ENCODE data around the gene CSTF1.

Gene CSTF1

GRCh38 chr20:56392132-56392880 lies at the start of gene CSTF1, which contains the start of gene AURKA:
CSTF1 (plus strand) TSS chr20:56392645; CDS start chr20:56395553, 2,908 bp downstream.
AURKA (minus strand) TSS chr20:56392215; CDS start chr20:56388197, 4,018 bp downstream.
- peak; percentile 98 for DNase-seq

DNA sequence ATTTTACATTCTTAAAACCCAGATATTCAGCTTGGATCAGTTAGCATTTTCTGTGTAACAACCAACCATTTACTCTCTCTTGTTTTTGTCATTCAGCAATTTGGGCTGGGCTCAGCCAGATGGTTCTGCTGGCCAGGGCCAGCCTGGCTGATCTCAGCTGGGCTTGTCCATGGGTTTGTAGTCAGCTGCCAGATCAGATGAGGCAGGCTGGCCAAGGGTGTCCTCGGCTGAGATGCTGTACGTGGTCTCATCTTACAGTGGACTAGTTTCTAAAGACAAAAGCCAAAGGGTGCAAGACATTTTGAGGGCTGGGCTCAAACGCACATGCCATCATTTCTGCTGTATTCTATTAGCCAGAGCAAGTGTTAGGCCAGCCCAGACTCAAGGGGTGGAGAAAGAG lies 49.7 kb upstream of the CSTF1 start:
- DNase-seq, result no peak

DNA sequence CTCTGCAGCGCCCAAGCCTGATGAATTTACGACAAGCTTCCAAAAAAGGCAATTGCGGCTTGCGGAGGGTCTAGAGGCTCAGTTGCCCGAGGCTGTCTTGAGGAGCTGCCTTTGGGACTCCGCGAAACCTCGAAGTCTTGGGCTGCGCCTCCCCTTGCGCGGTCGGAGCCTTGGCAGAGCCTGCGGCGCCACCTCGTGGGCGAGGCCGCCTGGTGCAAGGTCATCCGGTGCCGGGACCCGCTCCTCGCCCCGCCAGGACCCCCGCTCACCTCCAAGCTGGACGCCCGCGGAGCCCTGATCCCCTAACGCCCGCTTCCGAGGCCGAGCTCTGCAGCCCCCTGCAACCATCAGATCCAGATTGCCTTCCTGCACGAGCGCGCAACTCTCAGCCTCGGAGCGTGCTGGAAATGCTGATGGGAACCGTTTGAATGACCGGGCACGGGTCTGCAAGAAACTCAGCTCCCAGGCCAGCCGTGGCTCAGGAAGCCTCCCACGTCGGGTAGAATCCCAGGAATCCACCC lies 48.5 kb upstream of the CSTF1 start:
- no peak for DNase-seq

GRCh38 chr20:56345911-56346310 lies 46.5 kb upstream of the CSTF1 start:
- no peak for DNase-seq

- DNase-seq, result no peak
Observed at GRCh38 chr20:56347628-56348304, 44.7 kb upstream of the CSTF1 start.

DNA sequence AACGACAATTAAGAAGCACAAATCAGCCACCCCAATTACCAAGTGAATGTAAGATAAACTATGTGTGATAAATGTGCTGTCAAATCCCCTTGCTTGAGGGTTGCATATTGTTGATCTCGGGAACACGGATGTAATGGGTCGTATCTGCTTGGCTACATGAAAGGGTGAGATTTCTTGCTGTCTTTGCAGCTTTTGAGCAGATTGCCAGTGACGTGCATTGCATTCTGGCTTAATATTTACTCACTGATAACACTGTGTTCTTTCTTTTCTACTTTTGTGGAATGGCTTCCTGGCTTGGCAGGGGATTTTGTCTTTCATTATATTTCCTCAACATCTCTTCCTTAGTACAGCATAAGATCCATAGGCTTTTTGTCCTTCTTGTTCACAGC lies 44.1 kb upstream of the CSTF1 start:
- no peak for DNase-seq

GRCh38 chr20:56348746-56349145 lies 43.7 kb upstream of the CSTF1 start:
- no peak for DNase-seq

DNA sequence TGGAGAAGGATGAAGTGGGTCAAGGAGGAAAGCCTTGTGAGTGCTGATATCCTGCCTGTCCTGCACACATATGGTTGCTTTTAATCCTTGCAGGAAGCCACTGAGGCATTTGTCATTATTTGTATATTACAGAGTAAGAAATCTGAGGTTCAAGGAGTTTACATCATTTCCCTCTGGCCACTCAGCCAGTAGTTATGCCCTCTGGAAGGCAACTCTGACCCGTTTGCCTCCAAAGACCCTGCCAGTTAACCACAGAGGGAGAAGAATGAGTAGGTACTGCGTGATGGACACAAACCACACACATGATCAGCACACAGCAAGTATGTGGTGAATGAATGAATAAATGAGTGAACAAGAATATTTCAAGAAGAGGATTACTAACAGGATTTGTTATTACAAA lies 41.6 kb upstream of the CSTF1 start:
- no peak for DNase-seq

GRCh38 chr20:56352345-56353055 lies 39.9 kb upstream of the CSTF1 start:
- no peak for DNase-seq

DNA sequence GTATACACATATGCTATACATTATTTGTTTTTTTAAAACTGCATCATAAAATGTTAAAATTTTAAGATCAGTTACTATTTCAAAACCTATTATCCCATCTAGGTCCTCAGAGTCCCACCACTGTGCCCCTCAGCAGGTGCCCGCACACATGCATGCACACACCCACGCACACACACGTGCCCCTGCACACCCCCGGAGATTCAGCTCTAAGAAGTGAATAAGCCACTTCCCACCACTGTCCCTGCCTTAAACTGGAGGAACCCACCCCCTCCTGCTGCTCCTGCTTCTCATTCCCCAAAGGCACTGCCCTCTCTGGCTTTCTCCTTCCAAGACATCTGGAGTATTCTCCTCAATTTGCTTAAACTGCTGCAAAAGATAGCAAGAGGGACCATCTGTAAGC lies 39.1 kb upstream of the CSTF1 start:
- no peak for DNase-seq

DNA sequence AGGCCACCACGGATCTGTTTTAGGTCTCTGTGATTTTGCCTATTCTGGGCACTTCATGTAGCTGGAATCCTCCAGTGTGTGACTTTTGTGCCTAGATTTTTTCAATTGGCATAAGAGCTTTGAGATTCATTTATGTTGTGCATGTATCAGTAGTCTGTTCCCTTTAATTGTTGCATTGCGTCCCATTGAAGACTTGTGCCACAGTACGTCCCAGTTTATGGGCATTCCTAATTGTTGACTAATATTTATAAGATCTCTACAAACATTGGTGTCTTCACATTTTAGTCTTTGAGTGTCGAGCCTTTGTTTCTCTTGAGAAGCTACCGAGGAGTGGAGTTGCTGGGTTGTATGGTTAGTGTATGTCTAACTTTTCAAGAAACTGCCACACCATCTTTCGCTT lies 34.4 kb upstream of the CSTF1 start:
- no peak for DNase-seq

DNA sequence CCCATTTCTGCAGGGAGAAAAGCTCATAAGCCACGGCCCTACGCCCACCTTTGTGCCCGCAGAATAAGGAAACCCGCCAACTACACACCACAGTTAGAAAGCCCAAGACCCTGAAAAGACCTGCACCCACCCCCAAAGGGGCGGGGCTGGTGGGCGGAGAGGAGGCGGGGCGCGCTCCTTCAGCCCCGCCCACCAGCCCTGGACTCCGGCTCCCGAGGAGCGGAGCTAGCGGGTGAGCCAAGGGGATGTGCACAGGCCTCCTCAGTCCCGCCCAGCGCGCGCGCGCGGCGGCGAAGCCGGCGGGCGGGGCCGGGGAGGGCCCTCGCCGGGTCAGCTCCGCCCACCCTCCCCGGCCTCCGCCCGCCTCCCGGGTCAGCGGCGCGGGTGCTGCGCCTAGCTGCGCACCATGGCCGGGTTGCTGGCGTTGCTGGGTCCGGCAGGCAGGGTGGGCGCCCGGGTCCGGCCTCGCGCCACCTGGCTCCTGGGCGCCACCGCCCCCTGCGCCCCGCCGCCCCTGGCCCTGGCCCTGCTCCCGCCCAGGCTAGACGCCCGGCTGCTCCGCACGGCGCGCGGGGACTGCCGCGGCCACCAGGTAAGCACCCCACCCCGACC lies 33.7 kb upstream of the CSTF1 start, which contains the start of gene FAM210B:
FAM210B (plus strand) TSS at position 375 of the 612 bp plus-strand sequence; CDS start at position 407, 32 bp downstream.
- peak; percentile 79 for DNase-seq

- no peak for DNase-seq
Observed at GRCh38 chr20:56359212-56360132, 33.0 kb upstream of the CSTF1 start.

DNA sequence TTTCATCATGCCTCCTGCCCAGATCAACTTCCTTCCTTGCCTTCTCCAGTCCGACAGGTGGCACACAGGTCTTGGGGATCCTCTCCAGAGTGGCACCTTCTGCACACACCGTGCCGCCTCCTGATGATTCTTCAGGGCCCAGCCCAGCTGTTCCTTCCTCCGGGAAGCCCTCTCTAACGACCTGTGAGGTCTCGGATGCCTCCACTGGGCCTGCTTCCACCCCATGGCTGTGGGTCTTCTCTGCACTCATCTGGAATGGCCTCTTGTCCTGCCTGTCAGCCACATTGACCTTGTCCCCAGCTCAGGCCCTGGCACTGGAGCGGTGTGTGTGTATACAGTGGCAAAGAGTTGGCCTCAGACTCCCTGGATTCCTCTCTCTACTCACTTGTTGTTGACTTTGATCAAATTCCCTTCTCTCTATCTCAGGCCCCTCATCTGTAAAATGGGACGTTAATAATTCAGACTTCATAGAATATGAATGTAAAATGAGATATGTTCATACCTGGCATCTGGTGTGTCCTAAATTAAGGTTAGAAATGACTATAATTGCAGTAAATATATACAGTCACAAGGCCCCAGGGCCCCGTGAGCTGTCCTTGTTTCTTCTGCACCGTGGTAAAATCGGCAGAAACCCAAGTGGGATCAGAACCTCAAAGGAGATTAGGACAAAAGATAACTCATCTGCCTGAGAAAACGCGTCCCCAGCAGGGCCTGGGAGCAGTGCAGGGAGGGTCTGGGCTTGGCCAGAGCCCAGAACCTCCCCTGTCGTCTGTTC lies 32.1 kb upstream of the CSTF1 start:
- no peak for DNase-seq

GRCh38 chr20:56360908-56361205 lies 31.6 kb upstream of the CSTF1 start:
- no peak for DNase-seq

- no peak for DNase-seq
Observed at GRCh38 chr20:56361900-56362299, 30.5 kb upstream of the CSTF1 start.

DNA sequence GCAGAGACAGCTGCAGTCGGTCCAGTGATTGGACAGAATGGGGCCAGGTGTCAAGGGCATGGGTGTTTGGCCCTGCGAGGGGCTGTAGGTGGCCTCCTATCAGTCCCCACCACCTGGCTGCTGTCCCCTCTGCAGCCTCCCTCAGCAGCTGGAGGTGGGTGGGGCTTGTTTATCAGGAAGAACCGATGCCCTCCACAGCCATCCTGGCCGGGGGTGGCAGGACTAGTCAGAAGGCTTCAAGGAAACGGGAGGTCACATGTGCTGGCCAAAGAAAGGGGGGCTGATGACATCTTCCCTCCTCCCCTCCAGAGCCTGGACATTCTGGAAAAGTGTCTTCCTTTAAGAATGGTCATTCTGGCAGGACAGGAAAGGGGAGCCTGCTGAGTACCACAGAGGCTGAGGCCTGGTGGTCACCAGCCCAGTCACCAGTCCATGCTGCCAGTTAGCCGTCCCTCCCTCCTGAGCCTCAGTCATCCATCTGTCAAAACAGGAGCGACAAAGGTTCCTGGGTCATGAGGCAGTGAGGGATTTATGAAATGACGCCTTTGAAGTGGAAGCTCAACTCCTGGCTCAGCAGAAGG lies 29.5 kb upstream of the CSTF1 start:
- no peak for DNase-seq

DNA sequence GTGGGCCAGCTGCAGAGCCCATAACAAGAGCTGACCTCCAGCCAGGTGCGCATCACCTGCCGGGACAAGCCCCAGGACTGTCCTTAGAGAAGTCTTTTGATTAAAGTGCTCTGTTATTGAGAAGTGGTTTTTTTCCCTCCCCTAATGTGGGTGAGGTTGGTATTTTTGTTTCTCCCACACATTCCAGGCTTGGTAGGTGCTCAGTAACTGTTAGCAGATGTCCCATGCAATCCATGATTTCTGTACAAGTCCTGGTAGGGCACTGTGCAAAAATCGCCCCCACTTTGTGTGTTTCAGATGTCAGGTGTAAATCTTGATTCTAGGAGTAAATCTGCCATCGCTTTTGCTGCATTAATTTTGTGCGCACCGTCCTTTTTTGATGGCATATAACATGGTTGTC lies 29.0 kb upstream of the CSTF1 start:
- no peak for DNase-seq

DNA sequence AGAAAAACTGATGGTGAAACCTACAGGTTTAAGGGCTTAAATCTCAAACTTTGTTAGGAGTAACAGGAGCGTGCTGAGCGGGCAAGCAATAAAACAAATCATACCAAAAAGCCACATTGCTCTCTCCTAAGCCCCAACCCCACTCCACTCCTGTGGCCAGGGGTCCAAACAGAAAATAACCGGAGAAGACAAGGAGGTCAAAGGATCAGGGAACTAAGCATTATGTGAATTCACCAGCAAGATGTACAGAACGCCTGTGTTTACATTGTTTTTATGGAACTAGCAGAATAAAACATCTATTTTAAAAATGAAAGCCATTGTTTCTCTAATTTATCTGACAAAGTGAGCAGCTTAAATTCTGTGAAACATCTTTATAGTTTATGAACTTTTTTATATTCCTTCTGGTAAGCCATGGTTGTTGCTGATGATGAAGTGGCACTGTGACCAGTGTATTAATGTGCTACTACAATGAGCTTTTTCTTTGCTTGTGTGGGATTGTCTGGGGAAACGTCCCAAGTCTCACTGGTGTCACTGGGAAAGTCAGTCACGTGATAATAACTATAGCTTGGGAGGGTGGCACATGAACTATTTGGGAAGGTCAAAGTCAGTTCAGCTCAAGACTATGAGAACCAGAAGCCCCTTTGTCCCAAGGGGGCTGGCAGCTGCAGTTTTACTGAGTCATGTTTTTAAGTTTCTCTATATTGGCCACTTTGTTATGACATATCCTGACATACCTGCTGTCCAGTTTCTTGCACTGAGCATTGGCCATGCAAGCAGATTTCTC lies 23.9 kb upstream of the CSTF1 start:
- no peak for DNase-seq

GRCh38 chr20:56369179-56369578 lies 23.3 kb upstream of the CSTF1 start:
- DNase-seq, result no peak
